PC-9 (cell line): ENCODE results near the gene ADAMTS7.

Experiments
- EZH2 ChIP-seq: fragments of 200-600 bp; sonication (generic); IDR thresholded peaks from 2 replicates; pipeline ENCODE4 v1.8.0; 2017; ENCODE audit warnings: antibody characterized with exemption, low read depth
- TF ChIP-seq, protein P1 (sequence below): fragments of 200-600 bp; sonication (generic); conservative IDR thresholded peaks from 2 replicates; pipeline ENCODE4 v1.6.1; 2017; ENCODE audit warnings: mixed run types, antibody characterized with exemption, mild to moderate bottlenecking, moderate library complexity

DNA sequence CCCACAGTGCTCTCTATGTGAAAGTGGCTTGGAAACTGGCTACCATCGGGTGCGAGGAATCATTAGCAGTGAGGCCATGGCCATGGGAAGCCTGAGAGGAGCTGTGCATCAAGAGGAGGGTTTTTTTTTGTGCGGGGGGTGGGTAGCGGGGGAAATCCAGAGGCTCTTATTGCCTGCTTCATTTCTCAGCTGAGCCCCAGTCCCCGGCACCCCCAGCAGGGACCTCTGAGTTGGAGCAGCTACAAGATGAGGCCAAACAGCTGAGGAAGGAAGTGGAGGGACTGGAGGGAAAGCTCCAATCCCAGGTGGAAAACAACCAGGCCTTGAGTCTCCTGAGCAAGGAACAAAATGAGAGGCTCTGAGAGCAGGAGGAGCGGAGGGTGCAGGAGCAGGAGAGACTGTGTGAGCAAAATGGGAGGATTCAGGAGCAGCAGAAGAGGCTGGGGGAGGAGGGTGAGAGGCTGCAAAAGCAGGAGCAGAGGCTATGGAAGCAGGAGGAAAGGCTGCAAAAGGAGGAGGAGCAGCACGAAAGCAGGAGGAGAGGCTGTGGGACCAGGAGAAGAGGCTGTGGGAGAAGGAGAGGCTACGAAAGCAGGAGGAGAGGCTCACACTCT, 76.7 kb downstream of the ADAMTS7 start:
- TF ChIP-seq, protein P1, sequence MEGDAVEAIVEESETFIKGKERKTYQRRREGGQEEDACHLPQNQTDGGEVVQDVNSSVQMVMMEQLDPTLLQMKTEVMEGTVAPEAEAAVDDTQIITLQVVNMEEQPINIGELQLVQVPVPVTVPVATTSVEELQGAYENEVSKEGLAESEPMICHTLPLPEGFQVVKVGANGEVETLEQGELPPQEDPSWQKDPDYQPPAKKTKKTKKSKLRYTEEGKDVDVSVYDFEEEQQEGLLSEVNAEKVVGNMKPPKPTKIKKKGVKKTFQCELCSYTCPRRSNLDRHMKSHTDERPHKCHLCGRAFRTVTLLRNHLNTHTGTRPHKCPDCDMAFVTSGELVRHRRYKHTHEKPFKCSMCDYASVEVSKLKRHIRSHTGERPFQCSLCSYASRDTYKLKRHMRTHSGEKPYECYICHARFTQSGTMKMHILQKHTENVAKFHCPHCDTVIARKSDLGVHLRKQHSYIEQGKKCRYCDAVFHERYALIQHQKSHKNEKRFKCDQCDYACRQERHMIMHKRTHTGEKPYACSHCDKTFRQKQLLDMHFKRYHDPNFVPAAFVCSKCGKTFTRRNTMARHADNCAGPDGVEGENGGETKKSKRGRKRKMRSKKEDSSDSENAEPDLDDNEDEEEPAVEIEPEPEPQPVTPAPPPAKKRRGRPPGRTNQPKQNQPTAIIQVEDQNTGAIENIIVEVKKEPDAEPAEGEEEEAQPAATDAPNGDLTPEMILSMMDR: no peak
- TF ChIP-seq EZH2: no peak
